HCT116 (cell line): ENCODE results near the gene PIK3CD. TPM values are rescaled to one million over a fixed set of nuclear protein-coding genes. Genes with fewer than 3 reads are reported as not detected.

ENCODE experiments used
- ATAC-seq: fragments of 200-7000 bp; cut with Tn5 transposase; 2 replicates; pipeline ENCODE4 v1.9.1; 2020; ENCODE audit warnings: mild to moderate bottlenecking, moderate library complexity
- BruUV-seq: library from RNA; stranded (reverse); fragments of 400-500 nt; replicated peaks from 2 replicates; lab custom pipeline; 2021; lab: Mats Ljungman, UMichigan
- CTCF ChIA-PET: fragments of 300-600 bp; sonication (Branson Sonifier 250); formaldehyde crosslinking; loops from one replicate; lab custom pipeline; 2021; ENCODE audit warnings: antibody characterized with exemption; lab: Charles Lee
- POLR2A ChIA-PET: fragments of 300-600, 350-600 bp; sonication (Branson Sonifier 250); formaldehyde crosslinking; loops from one replicate; lab custom pipeline; 2021; ENCODE audit warnings: antibody characterized with exemption; lab: Charles Lee
- RAD21 ChIA-PET, 2 experiments: fragments of 300-600 bp; sonication (Branson Sonifier 250); formaldehyde crosslinking; loops; one replicate each; lab custom pipeline; 2023; ENCODE audit warnings: low total read pairs in 2 of 2; ENCODE audit not compliant: uncharacterized antibody in 2 of 2, unreplicated experiment in 2 of 2, low non-redundant PET in 1 of 2; lab: Charles Lee
- DNase-seq: peaks from one replicate; pipeline ENCODE4 v3.0.0-alpha.2; 2010; ENCODE audit warnings: low read depth, low spot score
- H2AFZ ChIP-seq: fragments of 200-600 bp; shearing (Covaris generic), sonication (generic); 2 replicates; pipeline ENCODE4 v1.6.1; 2017; ENCODE audit warnings: low read depth, mixed run types, mixed read lengths, antibody characterized with exemption, low read length; ENCODE audit not compliant: poor library complexity, severe bottlenecking
- H3K27ac ChIP-seq: 2 replicates; pipeline ENCODE4 v1.5.1; 2012; ENCODE audit warnings: low read depth, low read length
- H3K27me3 ChIP-seq: fragments of 200-600 bp; sonication (generic); 2 replicates; pipeline ENCODE4 v1.6.1; 2016; ENCODE audit warnings: mixed run types, low read length, mixed read lengths; ENCODE audit not compliant: insufficient read depth
- H3K36me3 ChIP-seq, 2 experiments: fragments of 200-500 bp in 1 of 2; fragments of 200-600 bp in 1 of 2; sonication (Bioruptor generic) in 1 of 2; sonication (generic) in 1 of 2; 2 replicates each; pipeline versions ENCODE4 v1.5.1 to v1.6.1; 2014 to 2016; ENCODE audit warnings: low read length in 2 of 2, inconsistent platforms in 1 of 2, mixed read lengths in 1 of 2, mixed run types in 1 of 2; ENCODE audit not compliant: insufficient read depth in 2 of 2, control insufficient read depth in 1 of 2
- H3K4me1 ChIP-seq, 2 experiments: fragments of 200-600 bp in 1 of 2; sonication (generic) in 1 of 2; 2 replicates each; pipeline versions ENCODE4 v1.5.1 to v1.6.1; 2012 to 2017; ENCODE audit warnings: low read length in 2 of 2, inconsistent platforms in 1 of 2, mild to moderate bottlenecking in 1 of 2, mixed read lengths in 1 of 2, mixed run types in 1 of 2, moderate library complexity in 1 of 2; ENCODE audit not compliant: insufficient read depth in 2 of 2, control insufficient read depth in 1 of 2
- H3K4me2 ChIP-seq: fragments of 200-600 bp; sonication (generic); 2 replicates; pipeline ENCODE4 v1.6.1; 2017; ENCODE audit warnings: mixed run types, low read length, mixed read lengths
- H3K4me3 ChIP-seq, 2 experiments: fragments of 200-600 bp in 1 of 2; sonication (generic) in 1 of 2; replicated peaks in 1 of 2; 2 replicates each; pipeline ENCODE4 v1.5.1; 2011 to 2016; ENCODE audit warnings: low read length in 2 of 2, control low read depth in 1 of 2, low read depth in 1 of 2, mild to moderate bottlenecking in 1 of 2, mixed read lengths in 1 of 2, mixed run types in 1 of 2
- H3K79me2 ChIP-seq: fragments of 200-600 bp; sonication (generic); 2 replicates; pipeline ENCODE4 v1.6.1; 2017; ENCODE audit warnings: mild to moderate bottlenecking, mixed run types, low read length, moderate library complexity, mixed read lengths; ENCODE audit not compliant: insufficient read depth
- H3K9ac ChIP-seq: fragments of 200-600 bp; sonication (generic); 2 replicates; pipeline ENCODE4 v1.6.1; 2016; ENCODE audit warnings: low read length, mixed read lengths
- H3K9me2 ChIP-seq: fragments of 200-600 bp; sonication (generic), shearing (Covaris generic); 2 replicates; pipeline ENCODE4 v1.6.1; 2017; ENCODE audit warnings: mixed run types, mild to moderate bottlenecking, moderate library complexity; ENCODE audit not compliant: insufficient read depth
- H3K9me3 ChIP-seq, 2 experiments: fragments of 200-500 bp in 1 of 2; fragments of 200-600 bp in 1 of 2; sonication (Bioruptor generic) in 1 of 2; sonication (generic) in 1 of 2; 2 replicates each; pipeline ENCODE4 v1.6.1; 2014 to 2017; ENCODE audit warnings: low read length in 2 of 2, mixed read lengths in 2 of 2, inconsistent platforms in 1 of 2, low read depth in 1 of 2, mild to moderate bottlenecking in 1 of 2, mixed run types in 1 of 2, moderate library complexity in 1 of 2; ENCODE audit not compliant: control insufficient read depth in 1 of 2, insufficient read depth in 1 of 2
- H4K20me1 ChIP-seq: fragments of 200-600 bp; sonication (generic), shearing (Covaris generic); 2 replicates; pipeline ENCODE4 v1.6.1; 2017; ENCODE audit warnings: mixed run types, mild to moderate bottlenecking, moderate library complexity; ENCODE audit not compliant: insufficient read depth
- CTCF ChIP-seq, 3 experiments: fragments of 200-600 bp in 1 of 3; sonication (generic) in 1 of 3; IDR thresholded peaks in 2 of 3; conservative IDR thresholded peaks in 1 of 3; 2 replicates each; pipeline ENCODE4 v1.5.1; 2012 to 2017; ENCODE audit warnings: low read depth in 2 of 3, low read length in 2 of 3, antibody characterized with exemption in 1 of 3, borderline replicate concordance in 1 of 3, control low read depth in 1 of 3, mild to moderate bottlenecking in 1 of 3, mixed read lengths in 1 of 3, mixed run types in 1 of 3, moderate library complexity in 1 of 3; ENCODE audit not compliant: insufficient read depth in 1 of 3
- ELF1 ChIP-seq: IDR thresholded peaks from 2 replicates; pipeline ENCODE4 v1.6.1; 2012; ENCODE audit warnings: low read depth, borderline replicate concordance
- POLR2A ChIP-seq: IDR thresholded peaks from 2 replicates; pipeline ENCODE4 v1.7.0; 2011; ENCODE audit warnings: borderline replicate concordance; ENCODE audit not compliant: insufficient read depth, insufficient read length; ENCODE audit errors: extremely low read depth
- RAD21 ChIP-seq: IDR thresholded peaks from 2 replicates; pipeline ENCODE4 v1.6.1; 2012; ENCODE audit warnings: low read depth, mild to moderate bottlenecking
- SIN3A ChIP-seq: IDR thresholded peaks from 2 replicates; pipeline ENCODE4 v1.6.1; 2012; ENCODE audit warnings: low read depth
- SP1 ChIP-seq: IDR thresholded peaks from 2 replicates; pipeline ENCODE4 v1.6.1; 2012; ENCODE audit warnings: low read depth
- YY1 ChIP-seq: IDR thresholded peaks from 2 replicates; pipeline ENCODE4 v1.6.1; 2011; ENCODE audit warnings: low read length, low read depth, moderate library complexity, mild to moderate bottlenecking; ENCODE audit not compliant: insufficient replicate concordance; ENCODE audit errors: extremely low read depth
- intact Hi-C: fragments of 100-400 bp; cut with micrococcal nuclease; formaldehyde crosslinking; loops from 2 replicates; pipeline ENCODE4 v1.10.0; 2022
- total RNA-seq: library from RNA; stranded (reverse); gene quantifications from one replicate; pipeline ENCODE4 v1.2.1, GENCODE V29; 2021; ENCODE audit not compliant: unreplicated experiment

The PIK3CD gene
- total RNA-seq, 1 experiment from 2014 or later, result 9.2 TPM

- no peaks in the 10 kb centered on the region for H3K9me3 ChIP-seq
- no peak overlapping the region for H2AFZ ChIP-seq
- H3K4me1 ChIP-seq, result peaks cover 10 to 25% of the 10 kb centered on the region in 2 experiments
- H3K4me3 ChIP-seq, result no peak overlapping the region
- no peak overlapping the region for H3K4me2 ChIP-seq
- POLR2A ChIA-PET, result no interaction called here
- intact Hi-C loops, result no loop called here
- no peaks in the 10 kb centered on the region for H3K9me2 ChIP-seq
- 0 out of 2 replicates have a peak overlapping the region, but pooled peaks have one; percentile 22 for H3K9ac ChIP-seq
- CTCF ChIA-PET, result interaction anchor here (1.1 to 2.5 kb wide), 4 partner anchors 64 to 194 kb away, joined by 3 to 8 read pairs (median 5); no protein-coding TSS in a partner anchor
- TF ChIP-seq CTCF (IDR thresholded peaks at IDR 0.05 in 2 of 3, conservative IDR thresholded peaks at IDR 0.05 in 1 of 3; ENCODE audit: borderline replicate concordance in 1 of 3, insufficient read depth in 1 of 3, low read depth in 2 of 3, low read length in 2 of 3), result peak in 2 of 3 experiments; percentile 14 to 28; a peak in 1 of 6 replicates
- no peak for TF ChIP-seq POLR2A
- TF ChIP-seq, all 23 proteins: peak for 1
- no peaks in the 10 kb centered on the region for H3K79me2 ChIP-seq
- BruUV-seq, result no TSS peak
- peak overlapping the region; percentile 65 for H3K27ac ChIP-seq
- H3K36me3 ChIP-seq, result no peaks in the 10 kb centered on the region; a peak in 1 of 4 replicates
- RAD21 ChIA-PET, result no interaction called here
- no peaks in the 10 kb centered on the region for H4K20me1 ChIP-seq
- DNase-seq (no peak), ATAC-seq (no peak)
- no peaks in the 10 kb centered on the region for H3K27me3 ChIP-seq
These were observed 68.6 kb downstream of the PIK3CD start for GRCh38 chr1:9719978-9720722.

- Histone ChIP-seq H4K20me1 (no peaks in the 10 kb centered on the region), H2AFZ (no peak overlapping the region), H3K4me2 (no peak overlapping the region), H3K4me1 (peaks cover 10 to 25% of the 10 kb centered on the region in 2 experiments), H3K9ac (no peak overlapping the region), H3K36me3 (no peaks in the 10 kb centered on the region; a peak in 1 of 4 replicates), H3K4me3 (no peak overlapping the region), H3K27ac (no peak overlapping the region), H3K79me2 (no peaks in the 10 kb centered on the region), H3K9me2 (no peaks in the 10 kb centered on the region), H3K9me3 (no peaks in the 10 kb centered on the region), H3K27me3 (no peaks in the 10 kb centered on the region)
- DNase-seq (no peak), ATAC-seq (no peak)
- POLR2A ChIA-PET, result no interaction called here
- BruUV-seq, result no TSS peak
- TF ChIP-seq ELF1 (no peak), SP1 (no peak), SIN3A (no peak), RAD21 (no peak), YY1 (no peak)
- CTCF ChIA-PET, result interaction anchor here (0.7 to 2.5 kb wide), 5 partner anchors 18 to 432 kb away, joined by 3 to 8 read pairs (median 4); no protein-coding TSS in a partner anchor
- intact Hi-C loops, result no loop called here
- RAD21 ChIA-PET, result no interaction called here
These were observed 69.5 kb downstream of the PIK3CD start for GRCh38 chr1:9720785-9721605.
